Loucy (cell line): Measurements from ENCODE around the gene ELL.
A peak's percentile ranks its signal among the peaks of the same experiment; 100 is the strongest.
"Not testable (repeated sequence)": the region's sequence is repeated elsewhere in the genome, so short reads cannot be mapped to it uniquely, and the experiment has no call there.

Source experiments
- H2AFZ ChIP-seq: fragments of 200-600 bp; sonication (generic); 2 replicates; pipeline ENCODE4 v1.6.0; 2016; ENCODE audit warnings: antibody characterized with exemption, mild to moderate bottlenecking, low read length, moderate library complexity
- H3F3A ChIP-seq: fragments of 200-600 bp; 2 replicates; pipeline ENCODE4 v1.6.0; 2016; ENCODE audit warnings: antibody characterized with exemption, low read depth, mild to moderate bottlenecking
- H3K27me3 ChIP-seq: fragments of 200-600 bp; sonication (generic); 2 replicates; pipeline ENCODE4 v1.6.1; 2014; ENCODE audit warnings: low read length, mild to moderate bottlenecking; ENCODE audit not compliant: insufficient read depth, poor library complexity, severe bottlenecking
- H3K36me3 ChIP-seq: fragments of 200-600 bp; sonication (generic); 2 replicates; pipeline ENCODE4 v1.6.1; 2016; ENCODE audit warnings: low read length; ENCODE audit not compliant: insufficient read depth
- H3K4me1 ChIP-seq: fragments of 200-600 bp; sonication (generic); 2 replicates; pipeline ENCODE4 v1.5.1; 2014; ENCODE audit warnings: low read length, mild to moderate bottlenecking; ENCODE audit not compliant: insufficient read depth, poor library complexity, severe bottlenecking
- H3K4me2 ChIP-seq: fragments of 200-600 bp; sonication (generic); 2 replicates; pipeline ENCODE4 v1.6.0; 2014; ENCODE audit warnings: antibody characterized with exemption, low read length, low read depth, mild to moderate bottlenecking; ENCODE audit not compliant: poor library complexity, severe bottlenecking
- H3K4me3 ChIP-seq: fragments of 200-600 bp; sonication (generic); 2 replicates; pipeline ENCODE4 v1.5.1; 2014; ENCODE audit warnings: low read length, mild to moderate bottlenecking, mixed read lengths; ENCODE audit not compliant: poor library complexity, severe bottlenecking
- H3K79me2 ChIP-seq: fragments of 200-600 bp; sonication (generic); 2 replicates; pipeline ENCODE4 v1.6.1; 2014; ENCODE audit warnings: low read length; ENCODE audit not compliant: insufficient read depth
- H3K9ac ChIP-seq: fragments of 200-600 bp; sonication (generic); 2 replicates; pipeline ENCODE4 v1.6.0; 2014; ENCODE audit warnings: mild to moderate bottlenecking, low read depth, low read length, moderate library complexity; ENCODE audit not compliant: poor library complexity, severe bottlenecking
- H3K9me2 ChIP-seq: fragments of 200-600 bp; sonication (generic); replicated peaks from 2 replicates; pipeline ENCODE4 v1.6.1; 2016; ENCODE audit warnings: low read depth, low read length, mixed read lengths
- H3K9me3 ChIP-seq: fragments of 200-600 bp; sonication (generic); 2 replicates; pipeline ENCODE4 v1.6.1; 2014; ENCODE audit warnings: mild to moderate bottlenecking, antibody characterized with exemption, low read length, low read depth; ENCODE audit not compliant: insufficient read depth
- H4K20me1 ChIP-seq: fragments of 200-600 bp; sonication (generic); 2 replicates; pipeline ENCODE4 v1.6.0; 2014; ENCODE audit warnings: antibody characterized with exemption, low read length, mild to moderate bottlenecking; ENCODE audit not compliant: insufficient read depth, poor library complexity, severe bottlenecking
- EZH2phosphoT487 ChIP-seq: fragments of 200-600 bp; IDR thresholded peaks from 2 replicates; pipeline ENCODE4 v1.6.1; 2018; ENCODE audit warnings: antibody characterized with exemption, mild to moderate bottlenecking, moderate library complexity, borderline replicate concordance
- TF ChIP-seq, protein P1 (sequence below): fragments of 200-600 bp; sonication (generic); conservative IDR thresholded peaks from 2 replicates; pipeline ENCODE4 v1.5.1; 2014; ENCODE audit warnings: mild to moderate bottlenecking, antibody characterized with exemption, low read length

ELL gene

DNA sequence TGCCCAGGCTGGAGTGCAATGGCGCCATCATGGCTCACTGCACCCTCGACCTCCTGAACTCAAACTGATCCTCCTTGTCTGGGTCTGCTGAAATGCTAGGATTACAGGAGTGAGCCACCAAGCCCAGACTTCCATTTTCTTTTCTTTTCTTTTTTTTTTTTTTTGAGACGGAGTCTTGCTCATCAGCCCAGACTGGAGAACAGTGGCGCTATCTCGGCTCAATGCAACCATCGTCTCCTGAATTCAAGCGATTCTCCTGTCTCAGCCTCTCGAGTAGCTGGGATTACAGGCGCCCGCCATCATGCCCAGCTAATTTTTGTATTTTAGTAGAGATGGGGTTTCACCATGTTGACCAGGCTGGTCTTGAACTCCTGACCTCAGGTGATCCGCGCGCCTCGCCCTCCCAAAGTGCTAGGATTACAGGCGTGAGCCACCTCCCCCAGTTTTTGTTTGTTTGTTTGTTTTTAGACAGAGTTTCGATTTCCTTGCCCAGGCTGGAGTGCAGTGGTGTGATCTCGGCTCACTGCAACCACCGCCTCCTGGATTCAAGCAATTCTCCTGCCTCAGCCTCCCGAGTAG lies 1.1 kb upstream of the ELL start:
- H3K4me2 ChIP-seq: peak overlapping the region; percentile 47
- peak overlapping the region; percentile 82; the same call in 1 of the 2 replicates for H2AFZ ChIP-seq

DNA sequence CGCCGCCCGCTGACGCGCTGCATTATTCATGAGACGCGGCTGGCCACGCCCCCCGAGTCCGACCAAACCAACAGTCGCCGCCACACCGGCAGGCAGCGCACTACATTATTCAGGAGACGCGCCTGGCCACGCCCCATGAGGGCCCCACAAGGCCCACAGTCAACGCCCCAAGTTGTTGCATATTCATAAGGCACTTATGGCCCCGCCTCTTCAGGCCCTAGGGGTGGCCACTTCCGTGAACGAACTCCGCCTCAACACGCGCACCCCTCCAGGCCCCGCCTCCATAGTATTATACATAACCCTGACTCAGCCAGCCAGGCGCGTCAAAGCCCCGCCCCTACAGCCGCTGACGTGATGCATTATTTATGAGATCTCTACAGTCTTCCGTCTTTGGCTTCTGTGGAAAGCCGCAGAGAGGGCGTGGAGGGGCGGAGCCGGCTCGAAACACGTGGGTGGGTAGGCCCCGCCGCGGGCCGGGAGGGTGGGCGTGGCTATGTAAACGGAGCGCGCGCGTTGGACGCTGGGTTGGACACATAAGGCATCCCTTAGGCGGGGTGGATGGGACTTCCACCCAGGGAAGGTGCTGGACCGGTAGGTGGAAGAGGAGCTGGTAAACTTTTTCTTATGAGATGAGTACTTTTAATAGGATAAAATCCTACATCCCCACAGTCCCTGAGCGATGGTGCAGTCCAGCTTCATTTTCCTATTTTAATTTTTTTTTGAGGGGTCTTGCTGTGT lies 423 bp upstream of the ELL start:
- H3K9me2 ChIP-seq: no peaks in the 10 kb centered on the region
- H4K20me1 ChIP-seq: peaks cover 23% of the 10 kb centered on the region
- no peaks in the 10 kb centered on the region for H3K9me3 ChIP-seq
- H3K9ac ChIP-seq: peak overlapping the region; percentile 93
- H3K79me2 ChIP-seq: peaks cover 45% of the 10 kb centered on the region
- peak overlapping the region; percentile 76 for H3K4me3 ChIP-seq
- peak overlapping the region; percentile 82; the same call in 1 of the 2 replicates for H2AFZ ChIP-seq
- TF ChIP-seq, protein P1, sequence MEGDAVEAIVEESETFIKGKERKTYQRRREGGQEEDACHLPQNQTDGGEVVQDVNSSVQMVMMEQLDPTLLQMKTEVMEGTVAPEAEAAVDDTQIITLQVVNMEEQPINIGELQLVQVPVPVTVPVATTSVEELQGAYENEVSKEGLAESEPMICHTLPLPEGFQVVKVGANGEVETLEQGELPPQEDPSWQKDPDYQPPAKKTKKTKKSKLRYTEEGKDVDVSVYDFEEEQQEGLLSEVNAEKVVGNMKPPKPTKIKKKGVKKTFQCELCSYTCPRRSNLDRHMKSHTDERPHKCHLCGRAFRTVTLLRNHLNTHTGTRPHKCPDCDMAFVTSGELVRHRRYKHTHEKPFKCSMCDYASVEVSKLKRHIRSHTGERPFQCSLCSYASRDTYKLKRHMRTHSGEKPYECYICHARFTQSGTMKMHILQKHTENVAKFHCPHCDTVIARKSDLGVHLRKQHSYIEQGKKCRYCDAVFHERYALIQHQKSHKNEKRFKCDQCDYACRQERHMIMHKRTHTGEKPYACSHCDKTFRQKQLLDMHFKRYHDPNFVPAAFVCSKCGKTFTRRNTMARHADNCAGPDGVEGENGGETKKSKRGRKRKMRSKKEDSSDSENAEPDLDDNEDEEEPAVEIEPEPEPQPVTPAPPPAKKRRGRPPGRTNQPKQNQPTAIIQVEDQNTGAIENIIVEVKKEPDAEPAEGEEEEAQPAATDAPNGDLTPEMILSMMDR: no peak
- TF ChIP-seq EZH2phosphoT487: no peak
- peak overlapping the region; percentile 47 for H3K4me2 ChIP-seq
- H3K4me1 ChIP-seq: peaks cover 12% of the 10 kb centered on the region
- no peaks in the 10 kb centered on the region for H3K27me3 ChIP-seq
- H3K36me3 ChIP-seq: no peaks in the 10 kb centered on the region
- H3F3A ChIP-seq: no peaks in the 10 kb centered on the region

More for the DNA sequence above, 1.1 kb upstream of the ELL start:
- H3K79me2 ChIP-seq: peaks cover 39% of the 10 kb centered on the region
- H3F3A ChIP-seq, H3K9me2 ChIP-seq, H3K27me3 ChIP-seq, H3K36me3 ChIP-seq, H3K9me3 ChIP-seq: not testable (repeated sequence)
- TF ChIP-seq, protein P1: 0 out of 2 replicates have a peak, but pooled peaks have one; percentile 18
- peaks cover 18% of the 10 kb centered on the region for H4K20me1 ChIP-seq
- peak overlapping the region; percentile 66 for H3K4me3 ChIP-seq
- peak overlapping the region; percentile 9 for H3K9ac ChIP-seq
- H3K4me1 ChIP-seq: peaks cover 11% of the 10 kb centered on the region

DNA sequence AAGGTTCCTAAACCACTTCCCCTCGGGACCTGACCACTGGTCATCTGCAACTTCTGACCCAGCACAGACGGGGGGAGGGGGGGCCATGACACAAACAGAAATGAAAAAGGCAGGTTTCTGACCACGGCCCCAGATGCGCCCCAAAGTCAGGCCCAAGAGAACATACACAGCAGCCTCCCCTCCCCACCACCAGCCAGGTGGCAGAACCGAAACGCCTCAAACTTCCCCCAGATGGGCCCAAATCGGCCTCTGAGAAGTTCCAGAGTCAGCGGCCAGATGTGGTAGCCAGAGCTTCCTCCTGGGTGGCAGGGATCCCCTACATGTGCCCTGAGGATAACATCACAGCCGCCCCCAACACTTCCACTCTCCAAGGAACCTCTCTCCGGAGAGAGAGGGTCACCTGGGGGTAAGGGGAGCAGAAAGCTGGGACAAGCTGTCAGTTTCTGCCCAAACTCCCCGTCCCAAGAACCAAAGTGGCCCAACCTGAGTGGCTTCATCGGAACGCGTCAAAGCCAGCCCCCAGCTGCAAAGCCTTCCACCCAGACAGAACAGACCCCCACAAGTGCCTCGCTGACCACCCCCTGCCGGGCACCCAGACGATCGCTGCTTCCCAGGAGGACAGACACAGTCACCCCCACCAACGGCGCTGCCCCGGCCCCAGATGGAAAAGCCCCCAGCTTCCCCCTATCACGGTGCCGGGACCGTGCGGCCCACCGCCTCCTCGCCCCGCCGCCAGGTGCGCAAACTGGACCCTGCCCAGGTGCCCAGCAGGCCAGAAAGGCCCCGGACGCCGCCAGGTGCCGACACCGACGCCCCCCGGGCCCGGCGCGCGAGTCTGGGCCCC lies 800 bp downstream of the ELL start:
- no peaks in the 10 kb centered on the region for H3K36me3 ChIP-seq
- TF ChIP-seq EZH2phosphoT487: no peak
- TF ChIP-seq, protein P1: no peak
- peak overlapping the region; percentile 93 for H3K9ac ChIP-seq
- no peaks in the 10 kb centered on the region for H3F3A ChIP-seq
- peak overlapping the region; percentile 97 for H3K4me2 ChIP-seq
- no peaks in the 10 kb centered on the region for H3K9me3 ChIP-seq
- peak overlapping the region; percentile 76 for H3K4me3 ChIP-seq
- H3K4me1 ChIP-seq: peaks cover 20% of the 10 kb centered on the region
- H3K27me3 ChIP-seq: no peaks in the 10 kb centered on the region
- H3K9me2 ChIP-seq: no peaks in the 10 kb centered on the region
- H3K79me2 ChIP-seq: peaks cover 58% of the 10 kb centered on the region
- peaks cover 28% of the 10 kb centered on the region for H4K20me1 ChIP-seq
- peak overlapping the region; percentile 67; the same call in 1 of the 2 replicates for H2AFZ ChIP-seq
